GM23248 (cell line): ENCODE measurements around the gene NOL4L.

Experiments used
- EZH2 ChIP-seq: fragments of 200-600 bp; sonication (generic); IDR thresholded peaks from 2 replicates; pipeline ENCODE4 v1.6.1; 2018; ENCODE audit warnings: antibody characterized with exemption, mild to moderate bottlenecking; ENCODE audit not compliant: insufficient read depth, poor library complexity, severe bottlenecking
- EZH2phosphoT487 ChIP-seq: fragments of 200-600 bp; sonication (generic); IDR thresholded peaks from 2 replicates; pipeline ENCODE4 v1.6.1; 2018; ENCODE audit warnings: antibody characterized with exemption, moderate library complexity, mild to moderate bottlenecking, low read depth; ENCODE audit not compliant: insufficient read depth

DNA sequence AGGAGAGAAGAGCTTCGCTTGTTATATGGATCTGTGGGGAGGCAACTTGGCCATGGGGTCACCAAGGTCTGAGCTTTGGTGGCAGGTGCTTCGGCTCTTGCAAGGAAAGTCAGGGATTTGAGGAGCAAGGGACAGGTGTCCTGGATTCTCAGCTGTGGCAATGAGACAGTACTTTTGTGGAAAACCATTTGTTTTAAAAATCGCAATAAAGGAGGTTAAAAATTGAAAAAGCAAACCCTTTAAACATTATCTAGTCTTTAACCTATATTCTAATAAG lies 64.3 kb downstream of the NOL4L start:
- TF ChIP-seq EZH2 (no peak), EZH2phosphoT487 (no peak)
